Measurements from ENCODE around the gene NEXN.

DNA sequence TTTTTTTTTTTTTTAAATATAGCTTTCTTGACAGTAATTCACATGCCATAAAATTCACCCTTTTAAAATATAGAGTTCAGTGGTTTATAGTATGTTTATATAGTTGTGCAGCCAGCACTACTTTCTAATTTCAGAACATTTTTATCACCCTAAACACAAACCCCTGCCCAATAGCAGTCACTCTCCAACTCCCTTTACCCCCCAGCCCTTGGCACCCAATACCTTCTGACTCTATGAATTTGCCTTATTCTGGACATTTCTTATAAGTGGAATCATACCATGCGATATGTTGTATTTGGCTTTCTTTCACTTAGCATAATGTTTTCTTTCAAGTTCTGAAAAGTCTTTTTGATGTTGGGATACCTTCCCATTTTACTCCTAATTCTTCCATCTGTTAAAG, 42.5 kb upstream of the NEXN start:
- TF ChIP-seq, protein P1, sequence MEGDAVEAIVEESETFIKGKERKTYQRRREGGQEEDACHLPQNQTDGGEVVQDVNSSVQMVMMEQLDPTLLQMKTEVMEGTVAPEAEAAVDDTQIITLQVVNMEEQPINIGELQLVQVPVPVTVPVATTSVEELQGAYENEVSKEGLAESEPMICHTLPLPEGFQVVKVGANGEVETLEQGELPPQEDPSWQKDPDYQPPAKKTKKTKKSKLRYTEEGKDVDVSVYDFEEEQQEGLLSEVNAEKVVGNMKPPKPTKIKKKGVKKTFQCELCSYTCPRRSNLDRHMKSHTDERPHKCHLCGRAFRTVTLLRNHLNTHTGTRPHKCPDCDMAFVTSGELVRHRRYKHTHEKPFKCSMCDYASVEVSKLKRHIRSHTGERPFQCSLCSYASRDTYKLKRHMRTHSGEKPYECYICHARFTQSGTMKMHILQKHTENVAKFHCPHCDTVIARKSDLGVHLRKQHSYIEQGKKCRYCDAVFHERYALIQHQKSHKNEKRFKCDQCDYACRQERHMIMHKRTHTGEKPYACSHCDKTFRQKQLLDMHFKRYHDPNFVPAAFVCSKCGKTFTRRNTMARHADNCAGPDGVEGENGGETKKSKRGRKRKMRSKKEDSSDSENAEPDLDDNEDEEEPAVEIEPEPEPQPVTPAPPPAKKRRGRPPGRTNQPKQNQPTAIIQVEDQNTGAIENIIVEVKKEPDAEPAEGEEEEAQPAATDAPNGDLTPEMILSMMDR (IDR thresholded peaks at IDR 0.05), result no peak
- no peak for TF ChIP-seq EP300 (IDR thresholded peaks at IDR 0.05)
